RCC 7860 (cell line): ENCODE data around the gene ATXN7L1.
"Not testable (repeated sequence)": the region's sequence is repeated elsewhere in the genome, so short reads cannot be mapped to it uniquely, and the experiment has no call there.

Experiments used
- DNase-seq: peaks from one replicate; pipeline ENCODE4 v3.0.0-alpha.2; 2015; ENCODE audit warnings: low spot score
- FAIRE-seq: peaks from 2 replicates; lab custom pipeline; 2012; peaks lifted over from hg19 to GRCh38; lab: Jason Lieb, UNC

ATXN7L1 gene

DNA sequence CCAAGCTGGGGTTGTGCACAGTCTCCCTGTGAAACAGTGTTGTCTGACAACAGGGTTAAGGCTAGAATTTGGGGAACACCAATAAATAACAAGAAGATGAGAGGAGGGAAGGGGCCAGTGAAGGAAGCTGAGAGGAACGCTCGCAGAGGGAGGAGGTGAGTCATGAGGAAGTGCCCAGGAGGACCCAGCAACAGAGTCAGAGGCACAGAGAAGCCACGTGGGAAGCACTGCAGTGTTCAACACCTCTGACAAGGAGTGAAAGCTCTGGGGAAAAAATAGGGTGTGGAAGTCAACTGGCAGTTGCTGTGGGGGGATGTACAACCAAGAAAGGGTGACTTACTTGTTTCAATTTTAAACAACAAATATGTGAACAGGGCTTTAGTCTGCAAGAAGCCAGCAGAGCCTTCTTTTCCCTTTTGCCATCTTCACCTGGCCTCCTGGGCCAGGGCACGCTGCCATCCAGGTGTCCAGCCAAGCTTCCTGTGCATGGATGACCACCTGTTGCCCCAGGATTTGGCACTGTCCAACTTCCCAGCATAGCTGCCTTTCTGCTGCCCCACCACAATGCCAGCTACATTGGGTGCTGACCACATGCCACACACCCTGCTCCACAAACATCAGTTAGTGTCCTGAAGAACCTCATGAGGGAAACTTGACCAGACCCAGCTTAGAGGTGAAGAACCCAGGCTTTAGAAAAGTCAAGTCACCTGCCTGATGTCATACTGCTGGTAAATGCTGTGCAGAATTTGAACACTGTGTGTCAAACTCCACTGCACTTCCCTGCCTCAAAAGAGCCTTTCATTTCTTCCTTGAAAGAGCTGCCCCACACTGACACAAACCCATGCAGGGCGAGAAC is 69.6 kb downstream of the ATXN7L1 start:
- peak; percentile 16 for FAIRE-seq

DNA sequence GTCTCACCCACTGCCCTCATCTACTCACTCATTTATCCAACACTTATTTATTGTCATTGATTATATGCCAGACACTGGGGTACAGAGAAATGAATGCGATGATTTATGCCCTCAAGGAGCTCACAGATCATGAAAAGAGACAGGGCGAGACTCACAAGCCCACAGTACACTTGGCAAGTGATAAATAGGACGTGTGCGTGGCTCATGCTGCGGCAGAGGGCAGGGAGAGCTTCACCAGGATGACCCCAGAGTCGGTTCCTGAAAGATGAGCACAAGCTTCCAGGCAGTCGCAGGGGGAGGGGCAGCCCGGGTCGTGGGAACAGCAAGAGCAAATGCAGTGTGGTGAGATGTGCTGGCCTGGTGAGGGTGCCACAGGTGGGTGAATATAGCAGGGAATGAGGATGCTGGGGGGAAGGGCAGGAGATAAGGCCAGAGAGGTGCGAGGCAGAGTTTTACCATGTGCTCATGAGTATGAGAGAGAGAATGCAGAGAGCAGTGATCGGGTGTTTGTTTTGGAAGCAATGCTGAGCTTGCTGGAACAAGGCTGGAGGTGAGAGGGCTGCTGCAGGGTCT is 70.9 kb downstream of the ATXN7L1 start:
- no peak for DNase-seq

More for the DNA sequence above, 69.6 kb downstream of the ATXN7L1 start:
- DNase-seq = peak; percentile 63

DNA sequence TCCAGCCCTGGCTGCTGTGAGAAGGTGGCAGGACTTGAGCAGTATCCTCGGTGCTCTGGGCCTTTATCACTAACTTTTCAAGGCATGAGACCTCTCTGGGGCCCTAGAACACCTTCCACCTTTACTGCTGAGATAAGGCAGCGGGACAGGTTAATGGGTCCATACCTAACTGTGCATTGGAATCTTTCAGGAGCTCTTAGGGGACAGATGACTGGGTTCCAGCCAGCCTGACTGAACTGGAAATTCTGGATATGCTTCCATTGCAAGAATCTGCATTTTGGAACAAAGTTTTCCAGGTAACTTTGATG is 73.0 kb downstream of the ATXN7L1 start:
- FAIRE-seq = no peak
- DNase-seq = no peak

More for the DNA sequence above, 70.9 kb downstream of the ATXN7L1 start:
- no peak for FAIRE-seq

DNA sequence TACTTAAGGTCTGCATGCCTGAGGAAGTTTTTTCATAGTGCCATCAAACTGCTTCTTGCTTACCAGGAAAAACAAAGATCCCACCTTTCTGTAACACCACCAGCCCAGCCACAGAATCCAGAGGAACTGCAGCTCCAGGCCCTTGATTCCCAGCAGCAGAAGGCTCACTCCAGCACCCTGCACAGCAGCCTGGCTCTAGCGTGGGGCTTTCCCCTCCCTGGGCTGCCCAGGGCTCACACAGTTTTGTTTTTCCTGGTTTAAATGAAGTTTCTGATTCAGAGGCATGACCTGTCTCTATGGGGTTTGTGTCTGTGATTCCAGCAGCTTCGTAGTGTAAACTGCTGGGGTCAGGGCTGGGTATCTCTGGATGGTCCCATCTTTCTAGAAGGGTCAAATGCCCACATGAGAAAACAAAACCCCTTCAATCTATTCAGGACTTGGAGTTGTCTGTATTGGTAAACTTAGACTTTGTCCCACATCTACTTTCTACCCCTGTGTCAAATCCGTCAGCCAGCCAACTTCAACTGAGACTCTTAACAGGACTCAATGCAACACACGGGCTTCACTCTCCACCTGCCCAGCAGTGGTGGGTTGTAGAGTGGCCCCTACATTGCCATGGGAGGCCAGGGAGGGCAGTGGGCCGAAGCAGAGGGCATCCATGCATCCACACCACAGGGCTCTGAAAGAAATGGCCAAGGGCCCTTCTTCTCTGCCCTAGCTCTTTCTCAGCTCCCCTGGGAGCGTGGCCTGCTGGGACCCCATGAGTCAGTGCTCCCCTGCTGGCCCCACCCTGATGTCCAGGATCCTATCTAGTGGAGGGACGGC is 73.6 kb downstream of the ATXN7L1 start:
- no peak for DNase-seq
- FAIRE-seq = no peak

DNA sequence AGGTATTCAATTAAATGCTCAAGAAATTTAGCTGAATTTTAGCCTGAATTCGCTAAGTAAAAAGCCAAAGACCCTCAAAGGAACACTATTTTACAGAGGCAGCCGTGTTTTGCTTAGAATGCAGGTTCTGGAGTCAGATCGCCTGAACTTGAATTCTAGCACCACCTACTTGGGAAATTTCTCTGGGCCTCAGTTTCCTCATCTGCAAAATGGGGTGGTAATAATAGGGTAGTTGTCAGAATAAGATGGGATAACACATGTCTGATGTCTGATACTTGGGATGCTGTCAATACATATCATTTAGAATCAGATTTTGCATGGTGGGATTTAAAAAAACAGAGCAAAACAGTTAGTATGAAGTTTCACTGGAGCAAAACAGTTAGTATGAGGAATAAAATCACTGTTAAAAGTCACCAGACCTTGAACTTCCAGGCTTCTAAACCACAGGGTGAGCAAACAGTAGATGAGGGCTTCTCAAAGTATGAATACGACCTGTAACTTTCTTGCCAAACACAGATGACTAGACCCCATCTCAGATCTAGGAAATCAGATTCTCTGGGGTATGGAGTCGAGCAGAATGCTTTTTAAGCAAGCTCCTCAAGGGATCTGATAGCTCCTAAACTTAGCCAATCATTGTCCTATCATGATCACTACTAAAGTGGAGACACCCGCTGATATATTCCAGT is 75.4 kb downstream of the ATXN7L1 start:
- FAIRE-seq (no peak), DNase-seq (no peak)

DNA sequence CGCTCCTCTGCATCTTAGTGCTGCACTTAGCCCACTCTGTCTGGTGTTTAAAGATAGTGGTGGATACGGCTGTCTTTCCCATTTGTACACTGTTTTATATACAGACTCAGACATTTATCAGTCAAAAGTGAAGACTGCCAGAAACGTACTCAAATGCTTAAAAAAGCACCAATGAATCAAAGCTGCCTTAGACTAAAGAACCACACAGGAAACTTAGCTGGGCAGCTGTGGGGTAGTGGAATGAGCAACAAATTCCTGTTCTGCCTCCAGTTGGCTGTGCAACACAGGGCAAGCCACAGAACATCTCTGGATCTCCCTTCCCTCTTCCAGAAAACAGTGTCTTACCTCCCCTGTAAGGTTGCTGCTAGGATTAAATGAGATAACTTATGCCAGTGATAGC is 76.0 kb downstream of the ATXN7L1 start:
- no peak for DNase-seq
- no peak for FAIRE-seq

DNA sequence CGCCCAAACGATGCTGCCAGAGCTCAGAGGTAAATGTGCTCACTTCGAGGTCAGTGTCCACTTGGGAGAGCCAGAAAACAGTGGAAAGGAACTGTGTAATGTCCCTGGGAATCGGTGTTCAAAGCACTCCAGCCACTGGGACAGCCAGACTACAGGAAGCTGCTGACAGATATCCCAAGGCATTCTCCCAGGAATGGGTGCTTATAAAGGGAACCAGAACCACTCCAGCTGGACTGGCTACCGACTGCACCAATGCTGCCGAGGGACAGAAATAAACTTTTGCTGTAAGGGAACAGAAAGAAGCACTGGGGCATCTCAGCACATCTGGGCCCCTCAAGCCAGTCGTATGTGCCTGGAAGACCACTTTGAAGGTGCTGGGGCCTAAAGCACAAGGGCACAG is 76.7 kb downstream of the ATXN7L1 start:
- no peak for FAIRE-seq

DNA sequence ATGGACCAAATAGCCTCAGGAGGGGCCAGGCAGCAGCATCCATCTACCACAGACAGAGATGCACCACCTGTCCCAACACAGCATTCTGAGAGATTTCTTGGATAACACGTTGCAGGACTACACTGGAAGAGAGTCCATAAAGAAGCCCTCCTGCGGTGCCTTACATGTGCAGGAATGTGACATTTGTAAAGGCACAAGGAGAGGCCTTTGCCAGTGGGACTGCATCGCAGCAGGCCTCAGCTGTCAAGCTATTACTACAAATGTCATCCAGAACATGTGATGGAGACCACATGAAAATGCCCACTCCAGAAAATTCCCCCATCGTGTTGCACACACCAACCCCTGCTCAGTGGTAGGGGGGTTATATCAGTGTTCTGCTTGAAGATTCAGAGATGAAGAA is 77.4 kb downstream of the ATXN7L1 start:
- DNase-seq = no peak
- no peak for FAIRE-seq

More for the DNA sequence above, 76.7 kb downstream of the ATXN7L1 start:
- DNase-seq = no peak

DNA sequence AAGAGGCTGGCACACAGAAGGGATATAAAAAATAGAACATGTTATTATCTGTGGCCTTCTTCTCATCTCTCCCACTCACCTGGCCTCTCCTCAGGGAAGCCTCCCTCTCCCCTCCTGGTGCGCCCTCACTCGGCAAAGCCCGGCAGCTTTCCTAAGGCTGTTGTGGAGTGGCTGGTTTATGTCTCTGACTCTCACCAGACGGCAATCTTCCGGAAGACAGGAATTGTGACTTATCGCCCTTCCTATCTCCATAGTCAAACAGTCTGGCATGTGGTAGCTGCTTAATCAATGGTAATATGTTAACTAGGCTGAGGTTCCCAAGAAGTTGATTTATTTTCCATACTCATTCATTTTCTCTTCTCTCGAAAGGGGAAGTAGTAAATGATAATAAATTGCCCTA is 78.7 kb downstream of the ATXN7L1 start:
- DNase-seq (no peak), FAIRE-seq (no peak)

DNA sequence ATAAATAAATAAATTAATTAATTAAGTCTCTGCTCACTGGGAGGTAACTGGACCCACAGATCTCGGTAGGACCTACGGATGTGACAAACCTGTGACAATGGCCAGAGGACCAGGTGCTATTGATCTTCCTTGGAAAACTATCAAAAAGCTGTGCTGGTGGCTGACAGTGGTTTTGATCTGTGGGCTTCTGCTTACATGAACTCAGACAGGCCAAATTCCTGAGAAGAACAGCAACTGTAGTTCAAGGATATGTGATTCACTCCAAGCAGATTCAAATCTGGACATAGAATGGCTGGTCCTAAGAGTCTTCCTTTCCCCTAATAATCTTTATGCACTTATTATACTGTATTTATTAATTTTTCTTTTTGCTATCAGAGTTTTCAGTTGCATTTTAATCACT is 80.0 kb downstream of the ATXN7L1 start:
- DNase-seq (no peak), FAIRE-seq (no peak)

DNA sequence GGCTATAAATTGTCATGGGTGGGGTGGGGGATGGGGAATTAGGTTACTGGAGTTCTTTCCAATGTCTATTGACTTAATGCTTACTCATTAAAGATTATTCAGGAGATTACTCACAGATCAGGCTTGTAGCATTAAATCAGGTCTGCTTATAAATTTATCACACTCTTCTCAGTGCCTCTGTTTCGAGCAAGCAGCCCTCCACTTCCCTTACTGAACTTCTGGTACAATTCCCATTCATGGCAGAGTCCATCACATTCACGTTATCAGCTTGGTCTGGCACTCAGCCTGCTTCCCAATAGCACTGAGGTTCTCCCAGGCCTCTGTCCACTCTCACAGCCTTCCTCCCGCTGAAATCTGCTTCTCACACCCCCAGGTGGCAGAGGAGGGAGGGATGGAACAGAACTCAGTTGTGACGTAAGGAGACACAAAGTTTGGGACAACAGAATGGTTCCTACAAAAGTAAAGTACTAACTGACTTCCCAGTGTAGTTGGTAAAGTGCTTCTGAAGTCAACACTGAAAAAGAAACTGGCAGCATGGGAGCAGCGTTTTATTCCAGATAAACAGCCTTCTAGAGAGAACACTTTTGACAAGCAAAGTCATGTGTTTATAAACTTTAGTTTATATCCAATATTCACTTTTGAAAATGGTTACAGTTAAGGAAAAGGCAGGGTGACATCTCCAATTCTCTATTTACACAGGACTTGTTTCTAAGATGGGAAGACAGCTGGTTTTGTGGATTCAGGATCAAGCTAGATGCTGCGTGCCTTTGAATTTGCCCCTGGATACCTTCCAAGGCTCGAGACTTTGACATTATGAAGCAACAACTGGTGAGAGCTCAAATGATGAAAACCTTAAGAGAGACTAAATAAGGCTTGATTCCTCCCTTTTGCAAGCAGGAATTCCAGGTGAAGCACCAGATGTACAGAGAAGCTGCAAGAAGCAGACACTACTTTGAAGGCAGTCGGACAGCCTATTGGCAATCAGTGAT is 81.4 kb downstream of the ATXN7L1 start:
- DNase-seq (no peak), FAIRE-seq (no peak)

DNA sequence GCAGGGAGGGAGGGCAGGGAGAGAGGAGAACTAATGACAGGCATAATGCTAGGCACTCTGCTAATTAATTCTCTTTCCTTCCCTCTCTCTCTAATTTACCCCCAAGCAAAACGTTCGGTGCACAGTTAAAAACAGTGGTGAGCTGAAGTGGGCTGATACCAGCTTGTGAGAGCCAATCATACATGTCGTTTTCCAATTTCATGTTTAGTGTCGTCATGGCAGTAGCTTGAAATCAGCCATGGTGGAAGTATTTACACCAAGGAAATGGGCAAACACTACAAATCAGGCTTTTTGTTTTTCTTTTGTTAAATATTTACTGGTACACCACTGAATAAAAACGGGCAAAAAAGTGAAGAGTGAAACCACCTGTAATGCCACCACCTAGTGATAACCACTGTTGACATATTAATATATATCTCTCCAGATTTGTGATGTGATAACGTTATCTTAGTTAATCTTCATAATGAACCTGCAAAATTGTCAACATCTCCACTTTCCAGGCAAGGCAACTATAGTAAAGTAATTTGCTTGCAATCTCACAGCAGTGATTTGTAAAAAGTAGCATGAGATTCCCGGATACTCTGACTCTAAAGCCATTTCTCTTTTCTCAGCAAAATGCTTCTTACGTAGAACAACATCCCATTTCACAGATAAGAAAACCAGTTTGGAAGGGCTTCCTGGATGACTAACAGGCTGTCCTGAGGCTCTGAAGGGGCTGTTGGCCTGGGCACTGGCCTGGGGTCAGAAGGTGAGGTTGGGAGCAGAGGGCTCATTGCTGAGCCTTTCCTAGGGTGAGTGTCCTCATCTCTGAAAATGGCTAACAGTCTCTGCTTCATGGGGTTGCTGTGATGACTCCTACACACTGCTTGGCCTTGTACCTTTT is 83.7 kb downstream of the ATXN7L1 start:
- FAIRE-seq (no peak), DNase-seq (no peak)

DNA sequence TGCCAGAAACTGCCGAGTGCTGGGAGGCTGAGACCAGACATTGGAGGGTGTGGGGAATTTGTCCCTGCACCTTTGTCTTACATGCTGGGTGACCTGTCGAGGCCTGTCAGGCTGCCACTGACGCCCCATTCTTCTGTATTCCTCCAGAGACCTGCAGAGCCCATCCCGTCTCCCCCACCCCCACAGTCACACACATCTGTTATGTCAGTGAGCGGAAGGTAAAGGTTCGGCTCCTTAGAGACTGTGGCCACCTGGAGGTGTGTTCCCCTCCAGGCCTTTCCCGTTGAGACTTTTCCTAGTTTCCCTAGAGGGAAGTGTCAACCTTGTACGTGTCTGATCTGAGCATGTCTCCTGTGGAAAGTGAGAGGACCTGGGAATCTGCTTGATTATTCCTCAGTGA is 84.5 kb downstream of the ATXN7L1 start:
- FAIRE-seq = no peak
- DNase-seq = no peak

DNA sequence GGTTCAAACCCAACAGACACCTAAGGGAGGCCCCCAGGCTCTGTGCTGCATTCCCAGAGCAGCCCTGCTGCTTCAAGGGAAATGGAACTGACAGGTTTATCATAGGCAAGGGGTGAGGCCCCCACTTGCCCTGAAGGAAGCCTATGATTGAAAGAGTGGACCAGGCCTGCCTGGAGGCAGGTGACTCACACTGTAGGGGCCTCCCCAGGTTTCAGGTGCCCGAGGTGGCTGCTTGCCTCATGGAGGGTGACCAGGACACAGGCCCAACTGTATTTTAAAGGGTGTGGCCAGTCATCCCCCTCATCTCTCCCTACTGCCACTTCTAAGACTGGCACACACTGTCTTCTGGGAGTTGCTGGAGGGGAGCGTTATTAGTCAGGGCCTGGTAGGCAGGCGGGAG is 85.4 kb downstream of the ATXN7L1 start:
- FAIRE-seq (no peak), DNase-seq (no peak)

DNA sequence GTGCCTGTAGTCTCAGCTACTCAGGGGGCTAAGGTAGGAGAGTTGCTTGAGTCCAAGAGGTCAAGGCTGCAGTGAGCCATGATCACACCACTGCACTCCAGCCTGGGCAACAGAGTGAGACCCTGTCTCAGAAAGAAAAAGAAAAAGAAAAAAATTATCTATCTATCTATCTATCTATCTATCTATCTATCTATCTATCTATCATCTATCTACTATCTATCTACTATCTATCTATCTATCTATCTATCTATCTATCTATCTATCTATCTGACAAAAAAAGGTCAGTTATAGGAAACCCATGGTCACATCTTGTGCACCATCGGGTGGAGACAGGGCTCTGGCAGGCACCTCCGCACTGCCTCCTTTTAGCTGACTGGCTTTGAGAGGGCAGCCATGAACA is 85.9 kb downstream of the ATXN7L1 start:
- not testable (repeated sequence) for DNase-seq, FAIRE-seq

DNA sequence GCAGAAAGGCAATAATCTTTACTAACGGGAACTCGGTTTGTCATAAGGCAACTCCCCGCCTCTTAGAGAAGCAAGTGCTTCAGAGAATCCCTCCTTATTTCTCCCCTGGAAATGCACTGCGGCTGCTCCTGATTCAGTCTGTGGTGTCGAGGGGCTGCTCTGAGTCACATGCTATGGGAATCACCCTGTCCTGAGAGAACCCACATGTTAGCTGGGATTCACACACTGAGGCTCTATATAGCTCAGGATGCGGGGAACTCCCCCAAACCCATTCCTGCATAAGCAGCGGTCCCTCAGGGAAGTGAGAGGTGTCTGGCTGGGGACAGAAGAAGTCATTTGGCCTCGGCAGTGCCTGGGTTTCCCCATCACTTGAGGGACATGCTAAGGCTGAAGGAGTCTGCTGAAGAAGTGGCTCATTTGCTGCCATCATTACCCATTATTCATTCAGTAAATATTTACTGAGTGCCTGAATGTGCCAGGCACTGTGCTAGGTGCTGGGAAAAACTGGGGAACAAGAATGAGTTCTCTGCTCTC is 87.5 kb downstream of the ATXN7L1 start:
- no peak for DNase-seq
- no peak for FAIRE-seq

DNA sequence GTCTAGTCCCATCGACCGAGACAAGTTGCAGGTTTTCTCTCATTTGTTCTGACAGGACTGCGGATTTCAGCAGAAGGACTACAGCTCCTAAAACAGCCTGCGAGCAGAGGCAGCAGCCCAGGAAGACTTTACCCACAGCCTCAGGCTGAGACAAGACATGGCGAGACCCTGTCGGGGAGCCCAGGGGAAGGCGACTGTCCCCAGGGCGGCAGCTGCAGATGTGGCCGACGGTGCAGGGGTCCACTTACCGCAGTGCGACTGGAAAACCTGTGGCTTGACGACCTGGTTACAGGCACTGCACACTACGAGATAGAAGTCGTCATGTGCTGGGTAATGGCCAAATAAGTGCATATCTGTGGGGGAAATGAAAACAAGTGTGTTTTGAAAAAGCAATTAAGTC is 88.0 kb downstream of the ATXN7L1 start:
- FAIRE-seq (no peak), DNase-seq (no peak)

DNA sequence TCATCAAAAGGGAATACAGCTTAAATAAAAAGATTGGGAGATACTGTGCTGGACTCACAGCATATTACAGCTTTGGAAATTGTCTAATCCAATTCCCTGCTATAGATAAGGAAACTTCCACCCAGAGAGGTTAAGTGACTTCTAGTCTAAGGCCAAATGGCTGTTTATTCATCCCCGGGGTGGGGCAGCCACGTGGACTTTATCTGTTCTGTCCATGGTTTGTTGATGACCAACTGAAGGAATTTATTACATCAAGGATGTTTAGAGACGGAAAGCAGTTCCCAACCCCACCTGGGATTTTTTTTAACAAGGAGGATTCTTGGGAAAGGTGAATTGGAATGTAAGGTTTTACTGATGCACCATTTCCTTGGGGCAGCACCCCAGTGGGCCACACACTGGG is 88.6 kb downstream of the ATXN7L1 start:
- FAIRE-seq (no peak), DNase-seq (no peak)
